HCT116 (cell line): ENCODE measurements around the gene CTU1. TPM values are rescaled to one million over a fixed set of nuclear protein-coding genes. Genes with fewer than 3 reads are reported as not detected.

Experiments
- ATAC-seq: fragments of 200-7000 bp; cut with Tn5 transposase; 2 replicates; pipeline ENCODE4 v1.9.1; 2020; ENCODE audit warnings: mild to moderate bottlenecking, moderate library complexity
- BruUV-seq: library from RNA; stranded (reverse); fragments of 400-500 nt; replicated peaks from 2 replicates; lab custom pipeline; 2021; lab: Mats Ljungman, UMichigan
- CTCF ChIA-PET: fragments of 300-600 bp; sonication (Branson Sonifier 250); formaldehyde crosslinking; loops from one replicate; lab custom pipeline; 2021; ENCODE audit warnings: antibody characterized with exemption; lab: Charles Lee
- POLR2A ChIA-PET: fragments of 300-600, 350-600 bp; sonication (Branson Sonifier 250); formaldehyde crosslinking; loops from one replicate; lab custom pipeline; 2021; ENCODE audit warnings: antibody characterized with exemption; lab: Charles Lee
- RAD21 ChIA-PET, 2 experiments: fragments of 300-600 bp; sonication (Branson Sonifier 250); formaldehyde crosslinking; loops; one replicate each; lab custom pipeline; 2023; ENCODE audit warnings: low total read pairs in 2 of 2; ENCODE audit not compliant: uncharacterized antibody in 2 of 2, unreplicated experiment in 2 of 2, low non-redundant PET in 1 of 2; lab: Charles Lee
- DNase-seq: peaks from one replicate; pipeline ENCODE4 v3.0.0-alpha.2; 2010; ENCODE audit warnings: low read depth, low spot score
- H2AFZ ChIP-seq: fragments of 200-600 bp; shearing (Covaris generic), sonication (generic); 2 replicates; pipeline ENCODE4 v1.6.1; 2017; ENCODE audit warnings: low read depth, mixed run types, mixed read lengths, antibody characterized with exemption, low read length; ENCODE audit not compliant: poor library complexity, severe bottlenecking
- H3K27ac ChIP-seq: 2 replicates; pipeline ENCODE4 v1.5.1; 2012; ENCODE audit warnings: low read depth, low read length
- H3K27me3 ChIP-seq: fragments of 200-600 bp; sonication (generic); 2 replicates; pipeline ENCODE4 v1.6.1; 2016; ENCODE audit warnings: mixed run types, low read length, mixed read lengths; ENCODE audit not compliant: insufficient read depth
- H3K36me3 ChIP-seq, 2 experiments: fragments of 200-500 bp in 1 of 2; fragments of 200-600 bp in 1 of 2; sonication (Bioruptor generic) in 1 of 2; sonication (generic) in 1 of 2; 2 replicates each; pipeline versions ENCODE4 v1.5.1 to v1.6.1; 2014 to 2016; ENCODE audit warnings: low read length in 2 of 2, inconsistent platforms in 1 of 2, mixed read lengths in 1 of 2, mixed run types in 1 of 2; ENCODE audit not compliant: insufficient read depth in 2 of 2, control insufficient read depth in 1 of 2
- H3K4me1 ChIP-seq, 2 experiments: fragments of 200-600 bp in 1 of 2; sonication (generic) in 1 of 2; 2 replicates each; pipeline versions ENCODE4 v1.5.1 to v1.6.1; 2012 to 2017; ENCODE audit warnings: low read length in 2 of 2, inconsistent platforms in 1 of 2, mild to moderate bottlenecking in 1 of 2, mixed read lengths in 1 of 2, mixed run types in 1 of 2, moderate library complexity in 1 of 2; ENCODE audit not compliant: insufficient read depth in 2 of 2, control insufficient read depth in 1 of 2
- H3K4me2 ChIP-seq: fragments of 200-600 bp; sonication (generic); 2 replicates; pipeline ENCODE4 v1.6.1; 2017; ENCODE audit warnings: mixed run types, low read length, mixed read lengths
- H3K4me3 ChIP-seq, 2 experiments: fragments of 200-600 bp in 1 of 2; sonication (generic) in 1 of 2; replicated peaks in 1 of 2; 2 replicates each; pipeline ENCODE4 v1.5.1; 2011 to 2016; ENCODE audit warnings: low read length in 2 of 2, control low read depth in 1 of 2, low read depth in 1 of 2, mild to moderate bottlenecking in 1 of 2, mixed read lengths in 1 of 2, mixed run types in 1 of 2
- H3K79me2 ChIP-seq: fragments of 200-600 bp; sonication (generic); 2 replicates; pipeline ENCODE4 v1.6.1; 2017; ENCODE audit warnings: mild to moderate bottlenecking, mixed run types, low read length, moderate library complexity, mixed read lengths; ENCODE audit not compliant: insufficient read depth
- H3K9ac ChIP-seq: fragments of 200-600 bp; sonication (generic); 2 replicates; pipeline ENCODE4 v1.6.1; 2016; ENCODE audit warnings: low read length, mixed read lengths
- H3K9me2 ChIP-seq: fragments of 200-600 bp; sonication (generic), shearing (Covaris generic); 2 replicates; pipeline ENCODE4 v1.6.1; 2017; ENCODE audit warnings: mixed run types, mild to moderate bottlenecking, moderate library complexity; ENCODE audit not compliant: insufficient read depth
- H3K9me3 ChIP-seq, 2 experiments: fragments of 200-500 bp in 1 of 2; fragments of 200-600 bp in 1 of 2; sonication (Bioruptor generic) in 1 of 2; sonication (generic) in 1 of 2; 2 replicates each; pipeline ENCODE4 v1.6.1; 2014 to 2017; ENCODE audit warnings: low read length in 2 of 2, mixed read lengths in 2 of 2, inconsistent platforms in 1 of 2, low read depth in 1 of 2, mild to moderate bottlenecking in 1 of 2, mixed run types in 1 of 2, moderate library complexity in 1 of 2; ENCODE audit not compliant: control insufficient read depth in 1 of 2, insufficient read depth in 1 of 2
- H4K20me1 ChIP-seq: fragments of 200-600 bp; sonication (generic), shearing (Covaris generic); 2 replicates; pipeline ENCODE4 v1.6.1; 2017; ENCODE audit warnings: mixed run types, mild to moderate bottlenecking, moderate library complexity; ENCODE audit not compliant: insufficient read depth
- CBX3 ChIP-seq: IDR thresholded peaks from 2 replicates; pipeline ENCODE4 v1.6.1; 2012; ENCODE audit warnings: low read depth
- CEBPB ChIP-seq: IDR thresholded peaks from 2 replicates; pipeline ENCODE4 v1.6.1; 2012; ENCODE audit warnings: low read depth
- EGR1 ChIP-seq: IDR thresholded peaks from 2 replicates; pipeline ENCODE4 v1.6.1; 2012; ENCODE audit warnings: low read depth
- ELF1 ChIP-seq: IDR thresholded peaks from 2 replicates; pipeline ENCODE4 v1.6.1; 2012; ENCODE audit warnings: low read depth, borderline replicate concordance
- EZH2 ChIP-seq: fragments of 200-600 bp; sonication (generic); IDR thresholded peaks from 2 replicates; pipeline ENCODE4 v1.6.1; 2017; ENCODE audit warnings: antibody characterized with exemption, mixed run types
- EZH2phosphoT487 ChIP-seq: fragments of 200-600 bp; IDR thresholded peaks from 2 replicates; pipeline ENCODE4 v1.6.1; 2018; ENCODE audit warnings: antibody characterized with exemption, borderline replicate concordance
- FOSL1 ChIP-seq: IDR thresholded peaks from 2 replicates; pipeline ENCODE4 v1.6.1; 2012; ENCODE audit warnings: low read depth
- JUND ChIP-seq: IDR thresholded peaks from 2 replicates; pipeline ENCODE4 v1.6.1; 2012
- POLR2A ChIP-seq: IDR thresholded peaks from 2 replicates; pipeline ENCODE4 v1.7.0; 2011; ENCODE audit warnings: borderline replicate concordance; ENCODE audit not compliant: insufficient read depth, insufficient read length; ENCODE audit errors: extremely low read depth
- POLR2AphosphoS5 ChIP-seq: IDR thresholded peaks from 2 replicates; pipeline ENCODE4 v1.6.1; 2011; ENCODE audit warnings: mild to moderate bottlenecking, low read depth, low read length, moderate library complexity
- RAD21 ChIP-seq: IDR thresholded peaks from 2 replicates; pipeline ENCODE4 v1.6.1; 2012; ENCODE audit warnings: low read depth, mild to moderate bottlenecking
- SIN3A ChIP-seq: IDR thresholded peaks from 2 replicates; pipeline ENCODE4 v1.6.1; 2012; ENCODE audit warnings: low read depth
- SP1 ChIP-seq: IDR thresholded peaks from 2 replicates; pipeline ENCODE4 v1.6.1; 2012; ENCODE audit warnings: low read depth
- SRF ChIP-seq: IDR thresholded peaks from 2 replicates; pipeline ENCODE4 v1.6.1; 2012; ENCODE audit warnings: low read depth
- TCF7L2 ChIP-seq: IDR thresholded peaks from 2 replicates; pipeline ENCODE4 v1.7.0; 2011; ENCODE audit warnings: borderline replicate concordance, inconsistent platforms; ENCODE audit not compliant: insufficient read depth, insufficient read length; ENCODE audit errors: extremely low read depth
- ZBTB33 ChIP-seq: IDR thresholded peaks from 2 replicates; pipeline ENCODE4 v1.6.1; 2011; ENCODE audit warnings: mild to moderate bottlenecking, low read length, moderate library complexity; ENCODE audit not compliant: insufficient replicate concordance; ENCODE audit errors: extremely low read depth
- ZFX ChIP-seq: fragments of 450-650 bp; IDR thresholded peaks from 2 replicates; pipeline ENCODE4 v1.6.1; 2017
- ZNF274 ChIP-seq: fragments of 200-500 bp; sonication (Bioruptor generic); IDR thresholded peaks from 2 replicates; pipeline ENCODE4 v1.6.1; 2014; ENCODE audit warnings: mild to moderate bottlenecking, low read depth, low read length, inconsistent platforms
- intact Hi-C: fragments of 100-400 bp; cut with micrococcal nuclease; formaldehyde crosslinking; loops from 2 replicates; pipeline ENCODE4 v1.10.0; 2022
- total RNA-seq: library from RNA; stranded (reverse); gene quantifications from one replicate; pipeline ENCODE4 v1.2.1, GENCODE V29; 2021; ENCODE audit not compliant: unreplicated experiment
- TF ChIP-seq, protein P1 (sequence below): IDR thresholded peaks from 2 replicates; pipeline ENCODE4 v1.6.1; 2012

The CTU1 gene
- total RNA-seq, 1 experiment from 2014 or later = 14.0 TPM

GRCh38 chr19:51123381-51123800 is 15.2 kb upstream of the CTU1 start:
- no TSS peak for BruUV-seq
- Histone ChIP-seq H3K9ac (no peak overlapping the region), H3K27ac (no peak overlapping the region), H3K4me1 (peaks cover 0 to 8% of the 10 kb centered on the region in 2 experiments; a peak in 1 of 4 replicates), H4K20me1 (no peaks in the 10 kb centered on the region), H3K27me3 (0 out of 2 replicates have a peak, but pooled peaks cover 4% of the 10 kb centered on the region), H2AFZ (no peak overlapping the region), H3K9me2 (no peaks in the 10 kb centered on the region), H3K36me3 (no peaks in the 10 kb centered on the region), H3K4me3 (no peak overlapping the region), H3K79me2 (no peaks in the 10 kb centered on the region), H3K4me2 (no peak overlapping the region), H3K9me3 (no peaks in the 10 kb centered on the region)
- intact Hi-C loops = no loop called here
- ATAC-seq (no peak), DNase-seq (no peak)
- RAD21 ChIA-PET = no interaction called here
- CTCF ChIA-PET = no interaction called here
- POLR2A ChIA-PET = no interaction called here
- TF ChIP-seq POLR2A = no peak

GRCh38 chr19:51122112-51122981 is 14.1 kb upstream of the CTU1 start:
- H3K36me3 ChIP-seq = no peaks in the 10 kb centered on the region
- no peaks in the 10 kb centered on the region for H3K79me2 ChIP-seq
- no peak overlapping the region for H3K9ac ChIP-seq
- no peaks in the 10 kb centered on the region for H4K20me1 ChIP-seq
- no peaks in the 10 kb centered on the region for H3K9me2 ChIP-seq
- ATAC-seq (no peak), DNase-seq (no peak)
- POLR2A ChIA-PET = no interaction called here
- no TSS peak for BruUV-seq
- intact Hi-C loops = no loop called here
- H2AFZ ChIP-seq = no peak overlapping the region
- no peak overlapping the region for H3K27ac ChIP-seq
- no peak overlapping the region for H3K4me3 ChIP-seq
- H3K27me3 ChIP-seq = 0 out of 2 replicates have a peak, but pooled peaks cover 4% of the 10 kb centered on the region
- RAD21 ChIA-PET = no interaction called here
- no peaks in the 10 kb centered on the region for H3K9me3 ChIP-seq
- H3K4me1 ChIP-seq = peaks cover 0 to 8% of the 10 kb centered on the region in 2 experiments; a peak in 1 of 4 replicates
- CTCF ChIA-PET = no interaction called here
- no peak overlapping the region for H3K4me2 ChIP-seq
- no peak for TF ChIP-seq POLR2A
- TF ChIP-seq EGR1 = no peak
- TF ChIP-seq ELF1 = no peak
- TF ChIP-seq EZH2phosphoT487 = no peak
- TF ChIP-seq, protein P1, sequence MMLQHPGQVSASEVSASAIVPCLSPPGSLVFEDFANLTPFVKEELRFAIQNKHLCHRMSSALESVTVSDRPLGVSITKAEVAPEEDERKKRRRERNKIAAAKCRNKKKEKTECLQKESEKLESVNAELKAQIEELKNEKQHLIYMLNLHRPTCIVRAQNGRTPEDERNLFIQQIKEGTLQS = no peak
- TF ChIP-seq SRF = no peak
- TF ChIP-seq RAD21 = no peak
- no peak for TF ChIP-seq FOSL1
- no peak for TF ChIP-seq CBX3
- no peak for TF ChIP-seq SP1
- no peak for TF ChIP-seq JUND
- TF ChIP-seq ZBTB33 = no peak
- TF ChIP-seq SIN3A = no peak
- TF ChIP-seq ZFX = no peak
- TF ChIP-seq EZH2 = no peak
- TF ChIP-seq POLR2AphosphoS5 = no peak
- no peak for TF ChIP-seq TCF7L2
- no peak for TF ChIP-seq ZNF274
- no peak for TF ChIP-seq CEBPB
